HEK293 (cell line): ENCODE data around the gene LHFPL3.

Experiments used
- CTCF ChIP-seq: fragments of 450-650 bp; formaldehyde crosslinking; IDR thresholded peaks from 2 replicates; pipeline ENCODE4 v1.5.1; 2016; ENCODE audit warnings: missing biosample characterization, missing genetic modification characterization
- SP2 ChIP-seq: fragments of 450-650 bp; formaldehyde crosslinking; IDR thresholded peaks from 2 replicates; pipeline ENCODE4 v1.5.1; 2016; ENCODE audit warnings: missing biosample characterization, missing genetic modification characterization
- ZBTB7A ChIP-seq: fragments of 450-650 bp; formaldehyde crosslinking; IDR thresholded peaks from 2 replicates; pipeline ENCODE4 v1.5.1; 2016; ENCODE audit warnings: low read depth, missing biosample characterization, missing genetic modification characterization

GRCh38 chr7:104327534-104327933 is 869 bp upstream of the LHFPL3 start:
- TF ChIP-seq SP2 (no peak), CTCF (tag by site-specific recombination) (no peak), ZBTB7A (tag by site-specific recombination) (no peak)
